Measurements from ENCODE around the gene FBXL17. TPM values are rescaled to one million over a fixed set of nuclear protein-coding genes. Genes with fewer than 3 reads are reported as not detected.

FBXL17 gene
- total and polyA plus RNA-seq, 12 donors, result 5.9 to 47.4 (median 41.1) TPM

GRCh38 chr5:108109059-108109458 is 272.8 kb downstream of the FBXL17 start:
- WGBS, 2 donors, result 93 to 96% methylated on average over 2 of the region's 2 CpGs
- no peak overlapping the region for H3K4me3 ChIP-seq
- no peak for TF ChIP-seq CTCF (IDR thresholded peaks at IDR 0.05)
- DNase-seq (no peak), ATAC-seq (no peak)
- H3K27me3 ChIP-seq, result no peaks in the 10 kb centered on the region
- no peaks in the 10 kb centered on the region for H3K36me3 ChIP-seq
- intact Hi-C loops (cut with DNase I), result no loop called here
- no peak overlapping the region for H3K27ac ChIP-seq
- no peaks in the 10 kb centered on the region for H3K4me1 ChIP-seq
- peaks cover 0 to 19% (median 2%) of the 10 kb centered on the region in 11 donors for H3K9me3 ChIP-seq

GRCh38 chr5:108104448-108104847 is 277.4 kb downstream of the FBXL17 start:
- WGBS, 2 donors, result 91 to 97% methylated on average over 1 of the region's 1 CpG
- TF ChIP-seq CTCF (IDR thresholded peaks at IDR 0.05), result no peak
- H3K36me3 ChIP-seq, result no peaks in the 10 kb centered on the region
- H3K4me1 ChIP-seq, result peaks cover 0 to 23% (median 8%) of the 10 kb centered on the region in 9 donors
- intact Hi-C loops (cut with DNase I), result no loop called here
- no peak for DNase-seq
- no peaks in the 10 kb centered on the region for H3K27me3 ChIP-seq
- no peak overlapping the region for H3K27ac ChIP-seq
- H3K9me3 ChIP-seq, result no peaks in the 10 kb centered on the region
- no peak for ATAC-seq
- no peak overlapping the region for H3K4me3 ChIP-seq

- no peaks in the 10 kb centered on the region for H3K36me3 ChIP-seq
- no peak overlapping the region for H3K27ac ChIP-seq
- no peak for TF ChIP-seq CTCF (IDR thresholded peaks at IDR 0.05)
- 77 to 84% methylated on average over 3 of the region's 3 CpGs for WGBS, 2 donors
- ATAC-seq (no peak), DNase-seq (no peak)
- no peak overlapping the region for H3K4me3 ChIP-seq
- H3K27me3 ChIP-seq, result no peaks in the 10 kb centered on the region
- intact Hi-C loops (cut with DNase I), result no loop called here
- no peaks in the 10 kb centered on the region for H3K9me3 ChIP-seq
- peaks cover 0 to 23% (median 8%) of the 10 kb centered on the region in 9 donors for H3K4me1 ChIP-seq
Measured at GRCh38 chr5:108102463-108102862, 279.4 kb downstream of the FBXL17 start.

- DNase-seq (peak in 1 of 2 donors; percentile 11), ATAC-seq (peak in 4 of 8 donors; percentile 25 to 57 (median 54))
Measured at GRCh38 chr5:108101821-108102220, 280.1 kb downstream of the FBXL17 start.

More at GRCh38 chr5:108101821-108102220, 280.1 kb downstream of the FBXL17 start:
- peaks cover 0 to 23% (median 8%) of the 10 kb centered on the region in 9 donors for H3K4me1 ChIP-seq
- no peaks in the 10 kb centered on the region for H3K27me3 ChIP-seq
- WGBS, 2 donors, result 40 to 54% methylated on average over 3 of the region's 3 CpGs
- H3K27ac ChIP-seq, result no peak overlapping the region
- H3K4me3 ChIP-seq, result no peak overlapping the region
- TF ChIP-seq CTCF (IDR thresholded peaks at IDR 0.05), result no peak
- intact Hi-C loops (cut with DNase I), result no loop called here
- H3K9me3 ChIP-seq, result no peaks in the 10 kb centered on the region
- H3K36me3 ChIP-seq, result no peaks in the 10 kb centered on the region

All from heart right ventricle (tissue), 16 donors.